TTC549 (cell line): ENCODE data around the gene RBMXL2.

Experiments used
- FAIRE-seq: peaks from 2 replicates; lab custom pipeline; 2012; peaks lifted over from hg19 to GRCh38; lab: Jason Lieb, UNC

RBMXL2 gene

GRCh38 chr11:7088921-7089320, at the start of gene RBMXL2:
TSS of gene RBMXL2 (plus strand) at chr11:7088998. CDS start at chr11:7089121, 123 bp downstream.
- FAIRE-seq, result no peak

GRCh38 chr11:7046474-7047175, 42.2 kb upstream of the RBMXL2 start:
- FAIRE-seq, result no peak

DNA sequence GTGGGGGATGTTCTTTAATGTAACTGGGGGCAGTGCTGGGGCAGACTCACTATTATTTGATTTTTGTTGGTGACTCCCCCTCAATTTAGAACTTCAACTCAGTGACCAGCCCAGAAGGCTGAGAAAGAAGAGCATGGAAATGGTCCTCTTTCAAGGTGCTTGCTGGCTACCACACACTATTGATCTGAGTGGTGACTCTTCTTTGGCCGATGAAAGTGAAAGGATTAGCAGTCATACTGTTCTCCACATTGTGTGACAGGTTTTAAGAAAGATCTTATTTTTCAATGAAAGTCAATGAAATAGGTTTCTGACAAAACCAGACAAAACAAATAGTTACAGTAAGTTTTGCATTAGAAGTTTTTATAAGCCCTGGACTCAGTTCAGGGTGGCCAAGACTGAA, 38.6 kb upstream of the RBMXL2 start:
- no peak for FAIRE-seq

- FAIRE-seq, result no peak
These were observed 31.8 kb upstream of the RBMXL2 start for GRCh38 chr11:7056828-7057513.

GRCh38 chr11:7057641-7058040, 31.2 kb upstream of the RBMXL2 start:
- no peak for FAIRE-seq

GRCh38 chr11:7060868-7061267, 27.9 kb upstream of the RBMXL2 start:
- FAIRE-seq, result no peak

GRCh38 chr11:7062534-7062933, 26.3 kb upstream of the RBMXL2 start:
- FAIRE-seq, result no peak

DNA sequence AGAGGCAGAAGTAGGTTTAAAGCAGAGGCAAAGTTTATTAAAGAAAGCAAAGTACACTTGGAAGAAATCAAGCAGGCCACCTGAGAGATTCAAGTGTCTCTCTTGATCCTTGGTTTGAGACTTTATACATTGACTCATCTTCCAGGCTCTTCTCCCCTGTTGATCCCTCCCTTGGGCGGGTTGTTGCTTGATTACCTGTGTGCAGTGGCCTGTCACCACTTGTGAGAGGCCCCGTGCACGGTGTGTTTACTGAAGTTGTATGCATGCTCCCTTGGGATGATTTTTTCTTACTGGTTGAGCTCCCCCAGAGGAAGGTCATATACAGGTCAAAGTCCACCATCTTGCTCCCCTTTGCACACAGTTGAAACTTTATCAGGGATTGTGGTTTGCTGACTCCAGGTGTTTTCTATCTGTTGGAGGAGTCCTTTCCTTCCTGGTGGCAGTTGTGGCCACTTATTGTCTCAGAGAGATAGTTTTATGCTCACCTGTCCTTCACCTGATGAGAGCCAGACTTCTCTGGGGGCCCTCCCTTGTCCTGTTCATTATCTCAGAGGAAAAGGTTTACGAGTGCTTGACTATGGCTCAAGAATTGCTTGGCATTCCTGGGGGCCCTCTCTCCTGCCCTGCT, 16.3 kb upstream of the RBMXL2 start:
- FAIRE-seq, result no peak

GRCh38 chr11:7077101-7077500, 11.7 kb upstream of the RBMXL2 start:
- no peak for FAIRE-seq

- FAIRE-seq, result no peak
These were observed 9.2 kb upstream of the RBMXL2 start for GRCh38 chr11:7079545-7080135.

GRCh38 chr11:7080900-7081299, 7.9 kb upstream of the RBMXL2 start:
- no peak for FAIRE-seq

GRCh38 chr11:7081441-7081840, 7.4 kb upstream of the RBMXL2 start:
- no peak for FAIRE-seq

GRCh38 chr11:7089328-7090251, 792 bp downstream of the RBMXL2 start:
- no peak for FAIRE-seq

- FAIRE-seq, result peak; percentile 64
These were observed 9.5 kb downstream of the RBMXL2 start for GRCh38 chr11:7098235-7098832.

DNA sequence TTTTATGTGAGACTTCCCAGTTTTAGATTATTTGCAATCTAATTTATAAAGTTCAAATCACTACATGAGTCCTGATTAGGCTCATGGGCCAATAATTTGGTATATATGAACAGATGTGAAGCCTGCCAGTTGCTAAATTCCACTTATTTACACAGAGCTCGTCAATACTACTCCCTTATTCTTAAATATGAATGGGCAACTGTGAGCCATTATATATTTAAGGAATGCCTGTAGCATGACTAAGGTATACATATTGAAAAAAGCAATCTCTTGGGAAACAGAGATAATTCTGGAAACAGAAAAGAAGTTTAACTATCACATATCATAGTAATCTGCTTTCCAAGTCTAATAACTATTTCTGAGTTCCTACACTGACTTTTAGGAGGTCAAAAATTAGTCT, 27.0 kb downstream of the RBMXL2 start:
- no peak for FAIRE-seq

DNA sequence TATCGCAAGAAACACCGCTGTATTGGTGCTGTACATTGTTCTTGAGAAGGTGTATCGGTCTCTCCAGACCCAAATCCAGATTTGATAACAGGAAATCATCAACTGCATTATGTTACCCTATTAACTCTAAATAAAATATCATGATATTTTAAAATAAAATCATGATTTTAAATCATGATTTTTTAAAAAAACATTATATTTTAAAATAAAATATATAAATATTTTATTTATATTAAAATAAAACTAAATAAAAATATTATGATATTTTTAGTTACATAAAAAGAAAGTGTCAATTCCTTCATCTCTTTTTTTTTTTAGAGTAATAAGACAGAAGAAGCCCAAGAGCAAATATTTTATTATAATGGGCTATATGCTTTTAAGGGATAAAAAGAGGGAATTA, 27.6 kb downstream of the RBMXL2 start:
- peak; percentile 70 for FAIRE-seq

DNA sequence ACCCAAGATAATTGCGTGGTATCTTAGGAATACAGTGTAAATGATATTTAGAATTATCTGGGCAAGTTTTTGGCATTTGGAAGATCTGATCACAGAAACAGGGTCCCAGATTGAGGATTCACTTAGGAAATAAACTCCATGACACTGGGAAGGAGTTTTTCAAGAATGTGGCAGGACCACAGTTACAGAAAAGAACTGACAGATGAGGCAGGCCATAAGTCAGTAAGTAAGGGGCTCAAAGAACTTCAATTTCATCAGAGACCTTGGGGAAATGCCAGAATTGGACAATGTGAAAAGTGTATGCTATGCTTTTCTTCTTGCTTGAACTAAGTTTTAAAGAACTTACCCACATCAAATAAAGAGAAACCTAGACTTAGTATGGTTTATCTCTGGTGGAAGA, 49.3 kb downstream of the RBMXL2 start:
- no peak for FAIRE-seq
